K562 (cell line): Measurements from ENCODE around the gene EXOC3L1. TPM values are rescaled to one million over a fixed set of nuclear protein-coding genes. Genes with fewer than 3 reads are reported as not detected.
A peak's percentile ranks its signal among the peaks of the same experiment; 100 is the strongest.

Source experiments
- ARID1B ChIP-seq: fragments of 450-650 bp; IDR thresholded peaks from 2 replicates; pipeline ENCODE4 v1.6.1; 2016; ENCODE audit warnings: antibody characterized with exemption, mild to moderate bottlenecking, inconsistent platforms
- BDP1 ChIP-seq: IDR thresholded peaks from 3 replicates; pipeline ENCODE4 v1.6.1; 2011; ENCODE audit not compliant: insufficient read length, insufficient read depth
- ID3 ChIP-seq, 2 experiments: fragments of 250-450 bp in 1 of 2; fragments of 450-650 bp in 1 of 2; sonication (Bioruptor Pico) in 1 of 2; IDR thresholded peaks; 2 replicates each; pipeline versions ENCODE4 v1.6.1 to v1.8.0; 2016 to 2021; ENCODE audit warnings: mild to moderate bottlenecking in 2 of 2, moderate library complexity in 2 of 2, missing compliant biosample characterization in 1 of 2, missing genetic modification characterization in 1 of 2
- MEF2D ChIP-seq: conservative IDR thresholded peaks from 2 replicates; pipeline ENCODE4 v1.6.1; 2016; ENCODE audit warnings: low read depth, missing genetic modification characterization, missing compliant biosample characterization
- MTA2 ChIP-seq: fragments of 450-650 bp; IDR thresholded peaks from 2 replicates; pipeline ENCODE4 v1.6.1; 2016; ENCODE audit warnings: low read depth
- NCOR1 ChIP-seq: fragments of 450-650 bp; IDR thresholded peaks from 2 replicates; pipeline ENCODE4 v1.6.1; 2016; ENCODE audit warnings: mild to moderate bottlenecking, moderate library complexity
- NFATC3 ChIP-seq: fragments of 450-650 bp; IDR thresholded peaks from 2 replicates; pipeline ENCODE4 v1.6.1; 2017; ENCODE audit warnings: mild to moderate bottlenecking
- NONO ChIP-seq, 2 experiments: fragments of 200-400 bp in 1 of 2; fragments of 450-650 bp in 1 of 2; formaldehyde crosslinking in 1 of 2; IDR thresholded peaks; 2 replicates each; pipeline ENCODE4 v1.6.1; 2017; ENCODE audit warnings: low read depth in 2 of 2, mild to moderate bottlenecking in 2 of 2, moderate library complexity in 2 of 2, low read length in 1 of 2
- NR4A1 ChIP-seq, 2 experiments: fragments of 250-450 bp in 1 of 2; fragments of 450-650 bp in 1 of 2; sonication (Bioruptor Pico) in 1 of 2; IDR thresholded peaks; 2 replicates each; pipeline versions ENCODE4 v1.4.0 to v1.6.1; 2016 to 2020; ENCODE audit warnings: mild to moderate bottlenecking in 2 of 2, missing compliant biosample characterization in 1 of 2, missing genetic modification characterization in 1 of 2, moderate library complexity in 1 of 2
- PCBP1 ChIP-seq: fragments of 200-400 bp; formaldehyde crosslinking; IDR thresholded peaks from 2 replicates; pipeline ENCODE4 v1.6.1; 2018; ENCODE audit warnings: mild to moderate bottlenecking, low read depth, low read length; ENCODE audit not compliant: poor library complexity, severe bottlenecking
- RBM15 ChIP-seq: fragments of 200-400 bp; formaldehyde crosslinking; IDR thresholded peaks from 2 replicates; pipeline ENCODE4 v1.6.1; 2018; ENCODE audit warnings: mild to moderate bottlenecking, low read length, moderate library complexity; ENCODE audit not compliant: insufficient read depth
- RFX1 ChIP-seq: fragments of 450-650 bp; IDR thresholded peaks from 2 replicates; pipeline ENCODE4 v1.6.1; 2016; ENCODE audit warnings: mild to moderate bottlenecking, moderate library complexity
- SMAD1 ChIP-seq: fragments of 150-350 bp; IDR thresholded peaks from 2 replicates; pipeline ENCODE4 v1.6.1; 2014; ENCODE audit warnings: low read length, low read depth; ENCODE audit not compliant: partially characterized antibody
- SMARCE1 ChIP-seq: fragments of 450-650 bp; IDR thresholded peaks from 2 replicates; pipeline ENCODE4 v1.7.1; 2016; ENCODE audit warnings: mild to moderate bottlenecking
- SP2 ChIP-seq: IDR thresholded peaks from 2 replicates; pipeline ENCODE4 v1.6.1; 2011; ENCODE audit warnings: mild to moderate bottlenecking, low read depth, low read length, moderate library complexity; ENCODE audit not compliant: poor library complexity, severe bottlenecking; ENCODE audit errors: extremely low read depth
- STAT5A ChIP-seq: IDR thresholded peaks from 2 replicates; pipeline ENCODE4 v1.6.1; 2012; ENCODE audit warnings: low read length, inconsistent platforms, borderline replicate concordance
- polyA plus RNA-seq, 8 experiments: library from polyadenylated mRNA; depleted of rRNA in 4 of 8; stranded (reverse) in 5 of 8; unstranded in 3 of 8; fragments of >200 nt; fragmentation: Nextera tagmentation in 2 of 8; fragmentation: Illumina TruSeq in 1 of 8; extraction: Ambion mirVana in 2 of 8; extraction: Trizol in 1 of 8; gene quantifications; 2 replicates each; pipeline versions ENCODE4 v1.2.1 to v1.2.3, GENCODE V29; 2011 to 2014; ENCODE audit warnings: inconsistent platforms in 1 of 8, missing spikeins in 1 of 8
- total RNA-seq, 7 experiments: library from RNA; depleted of rRNA in 6 of 7; stranded (reverse); fragments of >200 nt in 6 of 7; fragmentation: Illumina TruSeq in 2 of 7; extraction: Trizol in 2 of 7; gene quantifications; 2 replicates each; pipeline versions ENCODE4 v1.2.1 to v1.2.3, GENCODE V29; 2011 to 2021; ENCODE audit warnings: low replicate concordance in 1 of 7
- TF ChIP-seq, protein P1 (sequence below), 2 experiments: IDR thresholded peaks; 2 replicates each; pipeline ENCODE4 v1.6.1; 2012; ENCODE audit warnings: improper control_type of control experiment in 2 of 2, low read depth in 2 of 2, low read length in 2 of 2, borderline replicate concordance in 1 of 2
- TF ChIP-seq, protein P2 (sequence below): fragments of 250-450 bp; sonication (Bioruptor Pico); IDR thresholded peaks from 2 replicates; pipeline ENCODE4 v1.4.0; 2020; ENCODE audit warnings: mild to moderate bottlenecking, moderate library complexity
- TF ChIP-seq, protein P3 (sequence below): fragments of 250-450 bp; sonication (Bioruptor Pico); IDR thresholded peaks from 2 replicates; pipeline ENCODE4 v1.9.0; 2021; ENCODE audit warnings: mild to moderate bottlenecking
- TF ChIP-seq, protein P4 (sequence below): sonication (generic); formaldehyde crosslinking; IDR thresholded peaks from 2 replicates; pipeline ENCODE4 v1.8.1; 2023; ENCODE audit warnings: mild to moderate bottlenecking, missing genetic modification reagents

EXOC3L1 gene
- total and polyA plus RNA-seq, 9 of the 15 experiments (the other 6 are each of a cell fraction or from before 2014, with no cell fraction given) = 0.08 TPM; not detected in 8

DNA sequence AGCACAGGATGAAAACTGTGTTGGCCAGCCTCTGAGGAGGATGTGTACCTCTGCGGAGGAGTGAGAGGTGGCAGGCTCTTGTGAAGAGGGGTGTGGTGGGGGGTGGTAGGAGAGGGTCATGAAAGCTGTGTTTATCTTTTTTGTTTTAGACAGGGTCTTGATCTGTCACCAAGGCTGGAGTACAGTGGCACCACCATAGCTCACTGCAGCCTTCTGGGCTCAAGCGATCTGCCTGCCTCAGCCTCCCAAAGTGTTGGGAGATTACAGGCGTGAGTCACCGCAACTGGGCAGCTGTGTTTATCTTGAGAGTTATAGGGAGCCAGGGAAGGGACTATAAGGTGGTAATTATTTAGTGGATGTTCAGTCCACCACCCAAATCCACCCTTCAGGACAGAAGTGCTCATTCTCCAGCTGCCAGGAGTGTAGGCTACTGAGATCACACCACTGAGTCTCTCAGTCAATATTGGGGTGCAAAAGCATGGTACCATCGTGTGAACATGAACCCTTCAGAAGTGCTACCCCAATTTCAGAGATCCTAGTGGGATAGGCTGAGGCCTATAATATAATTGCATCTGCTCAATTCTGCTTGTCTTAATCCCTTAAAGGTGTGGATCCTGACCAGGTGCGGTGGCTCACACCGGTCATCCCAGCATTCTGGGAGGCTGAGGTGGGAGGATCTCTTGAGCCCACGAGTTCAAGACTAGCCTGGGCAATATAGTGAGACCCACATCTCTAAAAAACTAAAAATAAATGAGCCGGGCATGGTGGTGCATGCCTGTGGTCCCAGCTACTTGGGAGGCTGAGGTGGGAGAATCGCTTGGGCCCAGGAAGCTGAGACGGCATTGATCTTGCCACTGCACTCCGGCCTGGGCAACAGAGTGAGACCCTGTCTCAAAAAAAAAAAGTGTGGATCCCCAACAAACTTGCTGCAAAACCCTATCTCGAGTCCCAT is 788 bp upstream of the EXOC3L1 start (continued):
- TF ChIP-seq RBM15 (no peak), NONO (IDR thresholded peaks at IDR 0.05; ENCODE audit: low read depth in 2 of 2, low read length in 1 of 2) (no peak; a peak in 1 of 4 replicates), MTA2 (0 out of 2 replicates have a peak, but pooled peaks have one; percentile 23), NFATC3 (no peak), ID3 (CRISPR knock-in tag; IDR thresholded peaks at IDR 0.05) (no peak), ID3 (tag; IDR thresholded peaks at IDR 0.05) (no peak), ARID1B (peak; percentile 83), SMARCE1 (peak; percentile 84), PCBP1 (no peak), NCOR1 (peak; percentile 40; the same call in 1 of the 2 replicates), NR4A1 (CRISPR knock-in tag; IDR thresholded peaks at IDR 0.05) (no peak), NR4A1 (tag; IDR thresholded peaks at IDR 0.05) (no peak), RFX1 (no peak), STAT5A (peak; percentile 43; the same call in 1 of the 2 replicates), BDP1 (no peak), MEF2D (tag) (no peak), SP2 (peak; percentile 13), SMAD1 (no peak)
- TF ChIP-seq, protein P1, sequence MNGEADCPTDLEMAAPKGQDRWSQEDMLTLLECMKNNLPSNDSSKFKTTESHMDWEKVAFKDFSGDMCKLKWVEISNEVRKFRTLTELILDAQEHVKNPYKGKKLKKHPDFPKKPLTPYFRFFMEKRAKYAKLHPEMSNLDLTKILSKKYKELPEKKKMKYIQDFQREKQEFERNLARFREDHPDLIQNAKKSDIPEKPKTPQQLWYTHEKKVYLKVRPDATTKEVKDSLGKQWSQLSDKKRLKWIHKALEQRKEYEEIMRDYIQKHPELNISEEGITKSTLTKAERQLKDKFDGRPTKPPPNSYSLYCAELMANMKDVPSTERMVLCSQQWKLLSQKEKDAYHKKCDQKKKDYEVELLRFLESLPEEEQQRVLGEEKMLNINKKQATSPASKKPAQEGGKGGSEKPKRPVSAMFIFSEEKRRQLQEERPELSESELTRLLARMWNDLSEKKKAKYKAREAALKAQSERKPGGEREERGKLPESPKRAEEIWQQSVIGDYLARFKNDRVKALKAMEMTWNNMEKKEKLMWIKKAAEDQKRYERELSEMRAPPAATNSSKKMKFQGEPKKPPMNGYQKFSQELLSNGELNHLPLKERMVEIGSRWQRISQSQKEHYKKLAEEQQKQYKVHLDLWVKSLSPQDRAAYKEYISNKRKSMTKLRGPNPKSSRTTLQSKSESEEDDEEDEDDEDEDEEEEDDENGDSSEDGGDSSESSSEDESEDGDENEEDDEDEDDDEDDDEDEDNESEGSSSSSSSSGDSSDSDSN (IDR thresholded peaks at IDR 0.05; ENCODE audit: borderline replicate concordance in 1 of 2, low read depth in 2 of 2, low read length in 2 of 2) = peak in 1 of 2 experiments; percentile 91; a peak in 2 of 4 replicates
- TF ChIP-seq, protein P2, sequence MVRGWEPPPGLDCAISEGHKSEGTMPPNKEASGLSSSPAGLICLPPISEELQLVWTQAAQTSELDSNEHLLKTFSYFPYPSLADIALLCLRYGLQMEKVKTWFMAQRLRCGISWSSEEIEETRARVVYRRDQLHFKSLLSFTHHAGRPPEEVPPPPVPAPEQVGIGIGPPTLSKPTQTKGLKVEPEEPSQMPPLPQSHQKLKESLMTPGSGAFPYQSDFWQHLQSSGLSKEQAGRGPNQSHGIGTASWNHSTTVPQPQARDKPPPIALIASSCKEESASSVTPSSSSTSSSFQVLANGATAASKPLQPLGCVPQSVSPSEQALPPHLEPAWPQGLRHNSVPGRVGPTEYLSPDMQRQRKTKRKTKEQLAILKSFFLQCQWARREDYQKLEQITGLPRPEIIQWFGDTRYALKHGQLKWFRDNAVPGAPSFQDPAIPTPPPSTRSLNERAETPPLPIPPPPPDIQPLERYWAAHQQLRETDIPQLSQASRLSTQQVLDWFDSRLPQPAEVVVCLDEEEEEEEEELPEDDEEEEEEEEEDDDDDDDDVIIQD (CRISPR knock-in tag) = no peak
- TF ChIP-seq, protein P3, sequence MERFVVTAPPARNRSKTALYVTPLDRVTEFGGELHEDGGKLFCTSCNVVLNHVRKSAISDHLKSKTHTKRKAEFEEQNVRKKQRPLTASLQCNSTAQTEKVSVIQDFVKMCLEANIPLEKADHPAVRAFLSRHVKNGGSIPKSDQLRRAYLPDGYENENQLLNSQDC (CRISPR knock-in tag) = no peak
- TF ChIP-seq, protein P4, sequence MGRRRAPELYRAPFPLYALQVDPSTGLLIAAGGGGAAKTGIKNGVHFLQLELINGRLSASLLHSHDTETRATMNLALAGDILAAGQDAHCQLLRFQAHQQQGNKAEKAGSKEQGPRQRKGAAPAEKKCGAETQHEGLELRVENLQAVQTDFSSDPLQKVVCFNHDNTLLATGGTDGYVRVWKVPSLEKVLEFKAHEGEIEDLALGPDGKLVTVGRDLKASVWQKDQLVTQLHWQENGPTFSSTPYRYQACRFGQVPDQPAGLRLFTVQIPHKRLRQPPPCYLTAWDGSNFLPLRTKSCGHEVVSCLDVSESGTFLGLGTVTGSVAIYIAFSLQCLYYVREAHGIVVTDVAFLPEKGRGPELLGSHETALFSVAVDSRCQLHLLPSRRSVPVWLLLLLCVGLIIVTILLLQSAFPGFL (CRISPR knock-in tag) = no peak
